Activated CD8-positive, alpha-beta memory T cell treated with anti-CD3 and anti-CD28 coated beads for 48 hours (primary cell): Measurements from ENCODE around the gene TMEM214.

Experiments used
- DNase-seq, 3 experiments: peaks; one replicate each; pipeline ENCODE4 v3.0.0-alpha.2; 2020; ENCODE audit warnings: low read depth in 2 of 3, low spot score in 2 of 3

TMEM214 gene

DNA sequence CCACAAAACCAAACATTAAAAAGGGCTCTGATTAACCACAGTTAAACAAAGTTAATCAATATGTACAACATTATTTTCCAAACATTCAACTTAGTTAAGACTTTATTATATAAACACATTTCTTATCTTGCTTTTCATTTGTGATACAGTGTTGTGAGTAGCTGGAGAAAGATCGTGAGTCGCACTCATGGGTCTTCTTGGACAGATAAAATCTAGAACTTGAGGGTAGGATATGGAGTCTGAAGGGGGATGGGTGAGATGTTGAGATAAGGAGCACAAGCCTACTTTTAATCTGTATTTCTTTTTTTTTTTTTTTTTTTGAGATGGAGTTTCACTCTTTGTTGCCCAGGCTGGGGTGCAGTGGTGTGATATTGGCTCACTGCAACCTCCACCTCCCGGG, 22.6 kb upstream of the TMEM214 start:
- no peak for DNase-seq

GRCh38 chr2:27013738-27014137, 19.0 kb upstream of the TMEM214 start:
- no peak for DNase-seq

DNA sequence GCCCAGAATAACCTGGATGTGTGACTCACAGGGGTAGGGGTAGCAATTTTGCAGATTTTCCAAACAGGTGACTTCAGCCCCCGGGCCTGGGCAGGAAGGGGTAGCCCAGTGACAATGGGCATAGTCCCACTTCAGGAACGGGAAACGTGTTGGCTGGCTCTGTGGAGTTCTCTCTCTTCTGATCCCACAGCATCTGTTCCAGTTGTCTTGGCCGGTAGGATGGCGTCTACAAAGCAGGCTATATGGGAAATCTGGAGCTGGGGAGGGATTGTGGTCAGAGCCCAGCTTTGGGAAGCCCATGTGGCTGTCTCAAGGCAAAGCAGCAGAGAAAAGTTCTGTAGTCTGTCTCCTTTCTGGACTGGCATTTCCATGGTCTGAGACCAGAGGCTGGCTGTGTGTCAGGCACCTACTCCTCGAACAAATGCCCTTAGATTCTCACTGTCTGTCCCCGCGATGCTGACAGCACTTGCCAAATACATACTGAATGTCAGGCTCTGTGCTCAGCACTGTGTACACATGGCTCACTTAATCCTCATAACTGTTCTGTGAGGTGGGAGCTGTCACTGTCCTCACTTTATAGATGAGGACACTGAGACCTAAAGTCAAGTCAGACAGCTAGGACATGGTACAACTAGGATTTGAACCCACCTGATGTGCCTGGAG, 17.9 kb upstream of the TMEM214 start:
- DNase-seq, result no peak

GRCh38 chr2:27016801-27017325, 15.9 kb upstream of the TMEM214 start:
- no peak for DNase-seq

DNA sequence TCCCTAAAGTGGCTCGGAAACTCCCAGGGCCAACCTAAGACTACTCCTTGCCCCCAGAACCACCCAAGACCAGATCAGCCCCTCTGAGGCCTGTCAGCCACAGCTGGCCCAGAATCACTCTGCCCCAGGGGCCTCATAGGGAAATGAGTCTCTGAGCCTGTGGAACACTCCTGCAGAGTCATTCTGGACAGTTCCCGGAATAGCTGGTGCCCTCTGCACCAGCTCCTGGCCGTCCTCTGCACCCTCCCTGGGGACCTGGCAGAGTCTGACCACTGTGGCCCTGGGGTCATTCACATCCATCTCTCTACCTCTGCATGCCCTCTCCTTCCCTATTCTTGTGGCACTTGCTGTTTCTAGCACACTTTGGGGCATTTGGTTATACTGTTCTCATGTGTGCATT, 14.6 kb upstream of the TMEM214 start:
- no peak for DNase-seq

GRCh38 chr2:27019459-27019858, 13.3 kb upstream of the TMEM214 start:
- DNase-seq, result no peak

- no peak for DNase-seq
Observed at GRCh38 chr2:27019931-27020855, 12.6 kb upstream of the TMEM214 start.

GRCh38 chr2:27021253-27022049, 11.3 kb upstream of the TMEM214 start:
- no peak for DNase-seq

- no peak for DNase-seq
Observed at GRCh38 chr2:27023740-27024139, 9.0 kb upstream of the TMEM214 start.

DNA sequence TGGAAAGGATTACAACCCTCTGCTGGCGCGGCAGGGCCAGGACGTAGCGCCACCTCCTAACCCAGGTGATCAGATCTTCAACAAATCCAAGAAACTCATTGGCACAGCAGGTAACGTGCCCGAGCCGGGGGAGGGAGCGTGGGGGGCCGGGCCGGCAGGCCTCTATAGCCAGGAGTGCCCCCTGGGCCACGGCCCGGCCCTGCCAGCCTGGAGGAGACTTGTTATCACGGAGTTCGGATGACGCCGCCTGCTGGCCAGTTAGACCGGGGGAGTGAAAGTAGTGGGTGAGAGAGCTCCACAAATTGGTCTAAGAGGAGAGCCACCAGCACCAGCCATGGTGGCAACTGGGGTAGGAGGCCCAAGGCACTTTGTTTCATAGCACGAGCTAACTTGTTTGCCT, 8.6 kb upstream of the TMEM214 start:
- no peak for DNase-seq

DNA sequence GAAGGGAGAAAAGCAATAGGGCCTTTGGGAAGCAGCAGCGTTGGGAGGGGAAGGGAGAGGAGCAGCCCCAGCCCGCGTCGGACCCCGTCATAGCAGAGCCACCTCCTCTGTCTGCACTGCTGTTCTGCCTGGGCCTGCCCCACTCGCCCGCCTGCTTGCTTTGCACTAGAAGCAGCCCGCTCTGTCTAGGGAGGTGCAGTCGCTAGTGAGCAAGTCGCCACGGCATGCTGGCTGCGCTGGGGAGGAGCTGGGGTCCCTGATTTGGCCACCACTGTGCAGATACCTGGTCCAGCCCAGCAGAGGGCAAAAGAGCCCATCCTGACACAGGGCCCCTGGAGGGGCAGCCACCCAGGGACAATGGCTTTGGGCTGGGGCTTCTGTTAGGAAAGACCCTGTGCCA, 8.0 kb upstream of the TMEM214 start:
- DNase-seq, result no peak

DNA sequence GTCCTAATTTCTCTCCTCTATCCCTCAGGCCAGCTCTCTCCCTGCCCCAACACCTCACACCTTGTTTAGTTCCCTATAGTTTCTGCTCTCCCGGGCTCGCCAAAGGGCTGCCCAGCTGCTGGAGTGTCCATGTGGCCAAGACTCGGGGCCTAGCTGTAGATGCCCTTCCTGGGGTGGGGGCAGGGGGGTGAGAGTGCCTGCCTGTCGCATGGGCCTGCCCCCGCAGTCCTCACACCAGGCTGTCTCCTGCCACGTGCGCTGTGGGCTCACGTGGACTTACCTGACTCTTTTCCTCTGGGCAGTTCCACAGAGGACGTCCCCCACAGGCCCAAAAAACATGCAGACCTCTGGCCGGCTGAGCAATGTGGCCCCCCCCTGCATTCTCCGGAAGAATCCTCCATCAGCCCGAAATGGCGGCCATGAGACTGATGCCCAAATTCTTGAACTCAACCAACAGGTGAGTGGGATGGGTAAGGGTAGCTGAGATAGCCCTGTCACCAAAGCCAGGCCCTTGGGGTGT, 7.4 kb upstream of the TMEM214 start:
- DNase-seq, result no peak

GRCh38 chr2:27025861-27026851, 6.6 kb upstream of the TMEM214 start:
- DNase-seq, result no peak

DNA sequence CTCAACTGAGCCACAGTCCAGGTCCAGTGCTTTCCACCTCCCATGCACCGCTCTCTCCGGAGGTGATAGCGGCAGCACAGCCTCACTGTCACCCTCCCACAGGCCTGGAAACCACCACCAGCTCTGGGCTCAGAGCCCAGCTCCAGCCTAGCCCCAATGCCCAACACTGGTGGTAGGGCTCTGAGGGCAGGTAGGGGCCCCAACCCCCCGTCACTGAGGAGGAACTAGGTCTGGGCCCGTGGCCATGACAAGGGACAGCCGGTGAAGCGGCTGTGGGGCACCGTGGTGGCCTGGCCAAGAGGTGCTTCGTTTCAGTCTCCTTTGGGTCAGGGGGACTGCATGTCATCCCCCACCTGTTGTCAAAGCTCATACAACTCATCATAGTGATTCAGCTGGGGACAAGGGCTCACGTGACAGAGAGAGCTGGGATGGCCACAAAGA, 5.5 kb upstream of the TMEM214 start:
- no peak for DNase-seq

GRCh38 chr2:27029051-27029450, 3.7 kb upstream of the TMEM214 start:
- no peak for DNase-seq

GRCh38 chr2:27033253-27033852, 588 bp downstream of the TMEM214 start:
- DNase-seq, result no peak

DNA sequence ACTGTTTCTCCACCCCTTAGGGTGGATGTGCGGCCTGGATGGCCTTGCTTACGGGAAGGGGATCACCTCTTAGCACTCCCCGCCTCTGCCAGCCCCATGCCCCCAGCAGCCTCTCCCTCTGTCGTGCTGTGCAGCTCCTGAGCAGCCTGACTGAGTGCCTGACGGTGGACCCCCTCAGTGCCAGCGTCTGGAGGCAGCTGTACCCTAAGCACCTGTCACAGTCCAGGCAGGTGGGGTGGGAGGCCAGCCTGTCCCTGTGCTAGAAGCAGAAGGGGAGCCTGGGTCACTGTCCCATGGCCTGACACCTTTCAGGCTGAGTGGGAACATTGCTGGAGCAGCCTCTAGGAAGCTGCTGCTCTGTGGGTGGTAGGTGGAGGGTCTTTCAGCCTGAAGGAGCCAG, 5.2 kb downstream of the TMEM214 start:
- no peak for DNase-seq

DNA sequence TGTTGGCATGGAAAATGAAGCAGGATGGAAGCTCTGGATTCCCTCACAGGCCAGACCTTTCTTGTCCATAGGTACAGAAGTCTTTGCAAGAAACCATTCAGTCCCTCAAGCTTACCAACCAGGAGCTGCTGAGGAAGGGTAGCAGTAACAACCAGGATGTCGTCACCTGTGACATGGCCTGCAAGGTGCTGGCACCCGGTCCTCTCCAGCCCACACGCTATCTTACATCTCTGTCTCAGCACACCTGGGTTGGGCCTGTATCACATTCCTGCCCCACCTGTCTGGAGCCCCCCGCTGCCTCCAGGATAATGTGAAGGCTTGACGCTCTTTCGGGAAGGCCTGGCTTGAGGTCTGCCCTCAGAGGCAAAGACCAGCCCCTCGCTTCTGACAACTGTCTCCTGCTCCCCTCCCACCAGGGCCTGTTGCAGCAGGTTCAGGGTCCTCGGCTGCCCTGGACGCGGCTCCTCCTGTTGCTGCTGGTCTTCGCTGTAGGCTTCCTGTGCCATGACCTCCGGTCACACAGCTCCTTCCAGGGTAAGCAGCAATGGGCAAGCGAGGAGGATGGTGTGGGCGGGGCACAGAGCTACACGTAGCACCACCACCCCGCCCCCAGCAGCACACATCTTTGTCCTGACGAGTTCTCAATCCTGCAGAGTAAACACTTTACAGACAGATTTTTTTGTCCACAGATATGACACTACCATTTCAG, 6.0 kb downstream of the TMEM214 start:
- DNase-seq, result no peak

- DNase-seq, result no peak
Observed at GRCh38 chr2:27039426-27039825, 6.7 kb downstream of the TMEM214 start.
